ENCODE results near the gene MFSD6.

Gene MFSD6

GRCh38 chr2:190527214-190527613 lies 119.1 kb downstream of the MFSD6 start:
- no peak for TF ChIP-seq CTCF (IDR thresholded peaks at IDR 0.05; ENCODE audit: extremely low read depth, insufficient read depth, missing control alignments)
- in situ Hi-C loops (cut with MboI; ENCODE audit: low pct_unique_long_range_greater_than_20kb, low sequenced_read_pairs, unreplicated experiment): no loop called here
- DNase-seq (ENCODE audit: low spot score): no peak

DNA sequence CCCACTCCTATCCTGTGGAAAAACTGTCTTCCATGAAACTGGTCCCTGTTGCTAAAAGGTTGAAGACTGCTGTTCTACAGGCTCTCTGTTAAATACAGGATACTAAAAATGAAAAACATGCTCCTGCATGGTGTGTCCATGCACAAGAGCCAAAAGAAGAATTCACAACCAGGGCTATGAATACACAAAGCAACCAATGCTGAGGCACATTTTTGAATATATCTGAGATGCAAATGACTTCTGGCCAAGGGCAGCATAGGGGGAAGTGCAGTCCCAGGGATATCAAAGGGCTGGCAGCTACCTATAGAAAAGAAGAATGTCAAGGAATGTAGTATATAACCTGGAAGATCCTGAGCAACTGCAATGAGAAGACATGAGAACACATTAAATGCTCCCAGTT lies 119.8 kb downstream of the MFSD6 start:
- TF ChIP-seq CTCF (IDR thresholded peaks at IDR 0.05; ENCODE audit: extremely low read depth, insufficient read depth, missing control alignments): no peak
- in situ Hi-C loops (cut with MboI; ENCODE audit: low pct_unique_long_range_greater_than_20kb, low sequenced_read_pairs, unreplicated experiment): no loop called here
- no peak for DNase-seq (ENCODE audit: low spot score)

GRCh38 chr2:190528521-190529001 lies 120.4 kb downstream of the MFSD6 start:
- no peak for TF ChIP-seq CTCF (IDR thresholded peaks at IDR 0.05; ENCODE audit: extremely low read depth, insufficient read depth, missing control alignments)
- DNase-seq (ENCODE audit: low spot score): no peak
- in situ Hi-C loops (cut with MboI; ENCODE audit: low pct_unique_long_range_greater_than_20kb, low sequenced_read_pairs, unreplicated experiment): no loop called here

DNA sequence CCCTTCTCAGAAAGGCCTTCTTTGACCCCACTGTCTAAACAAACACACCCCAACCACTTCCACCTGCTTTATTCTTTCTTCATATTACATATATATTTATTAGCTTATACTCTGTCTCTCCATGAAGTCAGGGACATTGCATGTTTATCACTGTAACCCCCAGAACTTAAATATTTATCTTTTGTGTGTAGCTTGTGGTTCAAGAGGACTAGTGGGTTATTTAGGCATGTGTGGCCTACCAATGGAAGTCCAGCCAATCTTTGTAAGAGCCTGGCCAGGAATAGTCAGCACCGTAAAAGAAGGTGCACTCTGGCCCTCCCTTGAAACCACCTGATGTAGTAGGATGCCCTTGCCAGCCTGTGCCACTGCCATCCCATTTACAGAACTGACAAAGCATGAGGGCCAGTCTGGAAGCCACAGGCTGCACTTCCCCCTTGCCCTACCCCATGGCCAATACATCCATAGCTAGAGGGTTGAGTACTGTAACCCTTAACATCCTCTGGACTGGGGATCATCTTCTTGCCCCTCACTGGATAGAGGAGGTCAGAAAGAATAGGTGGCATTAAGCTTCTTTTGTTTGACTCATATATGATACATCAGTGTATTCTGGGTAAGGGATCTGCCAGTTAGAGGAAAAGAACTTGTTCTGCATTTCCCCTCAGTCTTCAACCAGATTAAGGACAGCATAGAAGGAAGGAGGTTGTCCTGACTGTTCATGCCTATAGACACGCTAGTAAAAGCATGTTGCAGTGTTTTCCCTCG lies 121.5 kb downstream of the MFSD6 start:
- DNase-seq (ENCODE audit: low spot score): no peak
- in situ Hi-C loops (cut with MboI; ENCODE audit: low pct_unique_long_range_greater_than_20kb, low sequenced_read_pairs, unreplicated experiment): no loop called here
- no peak for TF ChIP-seq CTCF (IDR thresholded peaks at IDR 0.05; ENCODE audit: extremely low read depth, insufficient read depth, missing control alignments)

GRCh38 chr2:190530248-190530900 lies 122.2 kb downstream of the MFSD6 start:
- in situ Hi-C loops (cut with MboI; ENCODE audit: low pct_unique_long_range_greater_than_20kb, low sequenced_read_pairs, unreplicated experiment): no loop called here
- DNase-seq (ENCODE audit: low spot score): no peak

GRCh38 chr2:190532581-190532980 lies 124.4 kb downstream of the MFSD6 start:
- in situ Hi-C loops (cut with MboI; ENCODE audit: low pct_unique_long_range_greater_than_20kb, low sequenced_read_pairs, unreplicated experiment): no loop called here
- DNase-seq (ENCODE audit: low spot score): no peak
- no peak for TF ChIP-seq CTCF (IDR thresholded peaks at IDR 0.05; ENCODE audit: extremely low read depth, insufficient read depth, missing control alignments)

More at GRCh38 chr2:190530248-190530900, 122.2 kb downstream of the MFSD6 start:
- TF ChIP-seq CTCF (IDR thresholded peaks at IDR 0.05; ENCODE audit: extremely low read depth, insufficient read depth, missing control alignments): no peak
